HepG2 (cell line): ENCODE measurements around the gene NEMP2. TPM values are rescaled to one million over a fixed set of nuclear protein-coding genes. Genes with fewer than 3 reads are reported as not detected.

Source experiments
- ATAC-seq: fragments of 200-7000 bp; cut with Tn5 transposase; 3 replicates; pipeline ENCODE4 v1.9.1; 2020; ENCODE audit warnings: mild to moderate bottlenecking, moderate library complexity
- BruUV-seq: library from RNA; stranded (reverse); fragments of 400-500 nt; replicated peaks from 2 replicates; lab custom pipeline; 2021; lab: Mats Ljungman, UMichigan
- CTCF ChIA-PET: fragments of 300-600 bp; formaldehyde crosslinking; extraction: SDS; loops from one replicate; lab custom pipeline; 2021; ENCODE audit warnings: low total read pairs, inconsistent platforms, low intra/inter-chr PET ratio; lab: Yijun Ruan, JAX
- POLR2A ChIA-PET: fragments of 350-600 bp; sonication (Branson Sonifier 250); formaldehyde crosslinking; loops from one replicate; lab custom pipeline; 2020; ENCODE audit warnings: antibody characterized with exemption, inconsistent platforms; lab: Yijun Ruan, JAX
- DNase-seq: peaks from one replicate; pipeline ENCODE4 v3.0.0-alpha.2; 2015; ENCODE audit warnings: low spot score
- FAIRE-seq: peaks from 3 replicates; lab custom pipeline; 2011; peaks lifted over from hg19 to GRCh38; lab: Jason Lieb, UNC
- H2AFZ ChIP-seq: one replicate; pipeline ENCODE4 v1.6.1; 2011; ENCODE audit warnings: low read length, inconsistent platforms
- H3K27ac ChIP-seq: fragments of 300-600 bp; 3 replicates; pipeline ENCODE4 v1.8.0; 2011; ENCODE audit warnings: mixed run types, mild to moderate bottlenecking, mixed read lengths, low read length, inconsistent platforms; ENCODE audit not compliant: insufficient read depth; ENCODE audit errors: extremely low read length
- H3K27me3 ChIP-seq, 2 experiments: fragments of 200-600 bp in 1 of 2; 2 replicates in 1 of 2; 3 replicates in 1 of 2; pipeline versions ENCODE4 v1.6.0 to v1.8.0; 2011; ENCODE audit warnings: low read length in 2 of 2, mild to moderate bottlenecking in 2 of 2, moderate library complexity in 2 of 2, inconsistent platforms in 1 of 2; ENCODE audit not compliant: insufficient read depth in 2 of 2, control insufficient read depth in 1 of 2
- H3K36me3 ChIP-seq, 2 experiments: fragments of 200-600 bp in 1 of 2; replicated peaks in 1 of 2; 2 replicates in 1 of 2; 3 replicates in 1 of 2; pipeline versions ENCODE4 v1.5.1 to v1.8.0; 2011; ENCODE audit warnings: low read length in 2 of 2, inconsistent platforms in 1 of 2; ENCODE audit not compliant: insufficient read depth in 2 of 2, control insufficient read depth in 1 of 2
- H3K4me1 ChIP-seq: 2 replicates; pipeline ENCODE4 v1.5.1; 2012; ENCODE audit warnings: low read length, inconsistent platforms; ENCODE audit not compliant: insufficient read depth
- H3K4me2 ChIP-seq: 2 replicates; pipeline ENCODE4 v1.6.0; 2011; ENCODE audit warnings: low read depth, low read length, inconsistent platforms
- H3K4me3 ChIP-seq, 3 experiments: fragments of 200-600 bp in 1 of 3; sonication (generic), shearing (Covaris generic) in 1 of 3; replicated peaks in 1 of 3; 2 replicates each; pipeline ENCODE4 v1.5.1; 2011 to 2016; ENCODE audit warnings: low read length in 3 of 3, inconsistent platforms in 2 of 3, low read depth in 2 of 3, mild to moderate bottlenecking in 2 of 3, control low read depth in 1 of 3, mixed read lengths in 1 of 3; ENCODE audit not compliant: insufficient read depth in 1 of 3
- H3K79me2 ChIP-seq: one replicate; pipeline ENCODE4 v1.6.1; 2011; ENCODE audit warnings: low read length, inconsistent platforms; ENCODE audit not compliant: insufficient read depth
- H3K9ac ChIP-seq: 2 replicates; pipeline ENCODE4 v1.6.0; 2011; ENCODE audit warnings: mild to moderate bottlenecking, low read depth, low read length, inconsistent platforms; ENCODE audit not compliant: insufficient read depth
- H3K9me3 ChIP-seq: 2 replicates; pipeline ENCODE4 v1.5.1; 2012; ENCODE audit warnings: mild to moderate bottlenecking, low read length
- H4K20me1 ChIP-seq: 2 replicates; pipeline ENCODE4 v1.6.0; 2011; ENCODE audit warnings: inconsistent platforms, mild to moderate bottlenecking, low read length, moderate library complexity; ENCODE audit not compliant: insufficient read depth
- GPN1 ChIP-seq: sonication (generic); formaldehyde crosslinking; IDR thresholded peaks from 2 replicates; pipeline ENCODE4 v1.5.1; 2020; ENCODE audit warnings: missing genetic modification reagents, borderline replicate concordance
- ZNF619 ChIP-seq: sonication (generic); formaldehyde crosslinking; IDR thresholded peaks from 2 replicates; pipeline ENCODE4 v1.4.0; 2020; ENCODE audit warnings: mild to moderate bottlenecking, missing genetic modification reagents
- ZNF629 ChIP-seq: sonication (generic); formaldehyde crosslinking; conservative IDR thresholded peaks from 2 replicates; pipeline ENCODE4 v1.5.0; 2020; ENCODE audit warnings: missing genetic modification reagents
- ZNF703 ChIP-seq: sonication (generic); formaldehyde crosslinking; IDR thresholded peaks from 2 replicates; pipeline ENCODE4 v1.5.1; 2020; ENCODE audit warnings: missing genetic modification reagents, mild to moderate bottlenecking, moderate library complexity, borderline replicate concordance
- ZNF780A ChIP-seq: sonication (generic); formaldehyde crosslinking; IDR thresholded peaks from 2 replicates; pipeline ENCODE4 v1.8.0; 2022; ENCODE audit warnings: mild to moderate bottlenecking, missing genetic modification reagents, moderate library complexity
- WGBS: methylation state at CpG from one replicate; pipeline ENCODE4 v1.1.6; 2017; ENCODE audit warnings: low lambda C conversion rate; 5-methylcytosine and 5-hydroxymethylcytosine counted together
- in situ Hi-C: cut with HindIII; loops from 2 replicates; pipeline ENCODE4 v1.10.0; 2017; ENCODE audit warnings: low pct_unique_long_range_greater_than_20kb; ENCODE audit not compliant: extremely low pct_ligation_motif_present
- intact Hi-C: fragments of 100-400 bp; cut with micrococcal nuclease; formaldehyde crosslinking; loops from one replicate; pipeline ENCODE4 v1.10.0; 2022; ENCODE audit not compliant: unreplicated experiment
- polyA plus RNA-seq, 8 experiments: library from polyadenylated mRNA; depleted of rRNA in 3 of 8; stranded (reverse) in 7 of 8; unstranded in 1 of 8; fragments of >200 nt; fragmentation: Illumina TruSeq in 4 of 8; extraction: Trizol in 4 of 8; gene quantifications; 2 replicates each; pipeline versions ENCODE4 v1.2.1 to v1.2.3, GENCODE V29; 2011 to 2016; ENCODE audit warnings: low read depth in 4 of 8, missing spikeins in 1 of 8, mixed read lengths in 1 of 8; ENCODE audit not compliant: insufficient read depth in 1 of 8
- total RNA-seq, 5 experiments: library from RNA; depleted of rRNA; stranded (reverse); fragments of >200 nt; fragmentation: Illumina TruSeq; extraction: Trizol; gene quantifications; 2 replicates each; pipeline ENCODE4 v1.2.3, GENCODE V29; 2016; ENCODE audit warnings: low read depth in 1 of 5
- TF ChIP-seq, protein P1 (sequence below): IDR thresholded peaks from 2 replicates; pipeline ENCODE4 v1.6.1; 2016; ENCODE audit warnings: low read depth, missing genetic modification reagents, missing compliant biosample characterization
- TF ChIP-seq, protein P2 (sequence below): sonication (generic); formaldehyde crosslinking; IDR thresholded peaks from 2 replicates; pipeline ENCODE4 v1.9.0; 2022; ENCODE audit warnings: missing genetic modification reagents, mild to moderate bottlenecking, borderline replicate concordance
- TF ChIP-seq, protein P3 (sequence below): sonication (generic); formaldehyde crosslinking; IDR thresholded peaks from 2 replicates; pipeline ENCODE4 v1.4.0; 2020; ENCODE audit warnings: missing genetic modification reagents

The NEMP2 gene
- total and polyA plus RNA-seq, 2 of the 13 experiments (the other 11 are each of a cell fraction or from before 2014, with no cell fraction given), result 2.4 to 9.8 TPM

DNA sequence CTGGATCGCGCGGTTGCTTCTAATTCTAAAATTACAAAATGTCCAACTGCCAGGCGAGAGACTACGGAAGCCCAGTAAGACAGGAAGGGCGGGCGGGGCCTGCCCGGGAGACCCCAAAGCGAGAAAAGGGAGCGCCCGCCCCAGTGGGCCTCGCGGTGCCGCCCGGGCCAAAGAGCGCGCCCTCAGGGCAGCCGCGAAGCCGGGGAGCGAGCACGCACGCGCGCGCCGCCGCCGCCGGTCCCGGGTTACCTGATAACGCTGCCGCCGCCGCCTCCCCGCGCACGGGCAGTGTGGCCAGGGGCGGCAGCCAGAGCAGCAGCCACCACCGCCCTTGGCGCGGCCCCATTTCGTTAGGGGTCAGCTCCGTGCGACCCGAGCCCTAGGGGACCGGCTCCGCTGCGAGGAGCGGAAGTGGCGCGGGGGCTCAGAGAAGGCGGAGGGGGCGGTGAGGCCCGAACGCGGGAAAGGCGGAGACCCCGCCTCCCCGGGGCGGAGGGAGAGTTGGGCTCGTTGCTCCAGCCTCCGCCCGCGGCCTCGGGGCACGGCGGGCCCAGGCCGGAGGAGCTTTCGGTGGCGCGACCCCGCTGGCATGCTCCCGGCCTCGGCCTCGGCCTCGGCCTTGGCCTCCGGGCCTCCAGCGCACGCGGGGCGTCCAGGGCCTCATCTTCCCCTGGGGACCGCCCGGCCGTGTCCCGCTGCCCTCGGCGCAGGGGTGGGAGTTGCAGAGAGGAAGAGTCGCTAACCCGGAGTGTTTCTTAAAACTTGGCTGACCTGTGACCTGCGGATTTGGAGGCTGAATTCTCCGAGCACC, at the start of gene NEMP2 (continued):
- TF ChIP-seq, protein P1, sequence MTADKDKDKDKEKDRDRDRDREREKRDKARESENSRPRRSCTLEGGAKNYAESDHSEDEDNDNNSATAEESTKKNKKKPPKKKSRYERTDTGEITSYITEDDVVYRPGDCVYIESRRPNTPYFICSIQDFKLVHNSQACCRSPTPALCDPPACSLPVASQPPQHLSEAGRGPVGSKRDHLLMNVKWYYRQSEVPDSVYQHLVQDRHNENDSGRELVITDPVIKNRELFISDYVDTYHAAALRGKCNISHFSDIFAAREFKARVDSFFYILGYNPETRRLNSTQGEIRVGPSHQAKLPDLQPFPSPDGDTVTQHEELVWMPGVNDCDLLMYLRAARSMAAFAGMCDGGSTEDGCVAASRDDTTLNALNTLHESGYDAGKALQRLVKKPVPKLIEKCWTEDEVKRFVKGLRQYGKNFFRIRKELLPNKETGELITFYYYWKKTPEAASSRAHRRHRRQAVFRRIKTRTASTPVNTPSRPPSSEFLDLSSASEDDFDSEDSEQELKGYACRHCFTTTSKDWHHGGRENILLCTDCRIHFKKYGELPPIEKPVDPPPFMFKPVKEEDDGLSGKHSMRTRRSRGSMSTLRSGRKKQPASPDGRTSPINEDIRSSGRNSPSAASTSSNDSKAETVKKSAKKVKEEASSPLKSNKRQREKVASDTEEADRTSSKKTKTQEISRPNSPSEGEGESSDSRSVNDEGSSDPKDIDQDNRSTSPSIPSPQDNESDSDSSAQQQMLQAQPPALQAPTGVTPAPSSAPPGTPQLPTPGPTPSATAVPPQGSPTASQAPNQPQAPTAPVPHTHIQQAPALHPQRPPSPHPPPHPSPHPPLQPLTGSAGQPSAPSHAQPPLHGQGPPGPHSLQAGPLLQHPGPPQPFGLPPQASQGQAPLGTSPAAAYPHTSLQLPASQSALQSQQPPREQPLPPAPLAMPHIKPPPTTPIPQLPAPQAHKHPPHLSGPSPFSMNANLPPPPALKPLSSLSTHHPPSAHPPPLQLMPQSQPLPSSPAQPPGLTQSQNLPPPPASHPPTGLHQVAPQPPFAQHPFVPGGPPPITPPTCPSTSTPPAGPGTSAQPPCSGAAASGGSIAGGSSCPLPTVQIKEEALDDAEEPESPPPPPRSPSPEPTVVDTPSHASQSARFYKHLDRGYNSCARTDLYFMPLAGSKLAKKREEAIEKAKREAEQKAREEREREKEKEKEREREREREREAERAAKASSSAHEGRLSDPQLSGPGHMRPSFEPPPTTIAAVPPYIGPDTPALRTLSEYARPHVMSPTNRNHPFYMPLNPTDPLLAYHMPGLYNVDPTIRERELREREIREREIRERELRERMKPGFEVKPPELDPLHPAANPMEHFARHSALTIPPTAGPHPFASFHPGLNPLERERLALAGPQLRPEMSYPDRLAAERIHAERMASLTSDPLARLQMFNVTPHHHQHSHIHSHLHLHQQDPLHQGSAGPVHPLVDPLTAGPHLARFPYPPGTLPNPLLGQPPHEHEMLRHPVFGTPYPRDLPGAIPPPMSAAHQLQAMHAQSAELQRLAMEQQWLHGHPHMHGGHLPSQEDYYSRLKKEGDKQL (CRISPR knock-in tag), result peak; percentile 58; the same call in 1 of the 2 replicates
- TF ChIP-seq ZNF619 (CRISPR knock-in tag) (no peak), GPN1 (no peak)

DNA sequence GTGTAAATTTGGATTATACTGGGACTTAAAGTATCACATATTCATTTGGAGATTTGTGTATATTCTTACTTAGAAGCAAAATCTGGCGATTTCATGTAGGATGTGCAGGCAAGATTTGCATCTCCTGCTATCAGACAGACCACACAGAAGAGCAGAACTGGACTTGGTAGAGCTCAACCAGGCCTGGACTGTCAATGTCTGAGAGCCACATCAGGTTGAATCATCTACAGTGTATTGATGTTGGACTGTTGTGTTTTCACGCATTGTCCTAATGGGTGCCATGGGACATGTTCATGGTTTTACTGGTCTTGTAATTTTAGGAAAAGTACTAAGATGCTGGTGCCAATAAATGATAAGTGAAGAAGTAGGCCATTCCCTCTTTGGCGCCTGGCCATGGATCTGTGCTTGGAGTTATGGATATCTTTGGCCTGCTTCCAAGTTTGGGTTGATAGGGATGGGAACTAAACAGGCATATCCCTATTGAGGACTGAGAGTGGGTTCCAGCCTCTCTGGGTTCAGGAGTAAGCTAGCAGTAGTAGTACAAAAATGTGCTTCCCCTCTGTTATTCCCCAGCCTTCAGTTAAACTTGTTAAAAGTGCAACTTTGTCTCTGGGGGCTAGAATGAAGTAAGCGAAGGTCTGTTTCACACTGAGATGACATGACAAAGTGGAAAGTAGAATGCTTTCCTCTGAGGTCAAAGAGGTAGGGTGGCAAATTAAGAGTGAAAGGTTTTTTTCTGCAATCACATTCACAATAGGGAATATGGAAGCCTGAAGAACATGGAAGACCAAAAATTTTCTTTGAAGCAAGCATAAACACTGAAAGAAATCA, 49.2 kb upstream of the NEMP2 start:
- CTCF ChIA-PET, result no interaction called here
- TF ChIP-seq ZNF780A (CRISPR knock-in tag) (no peak), ZNF629 (no peak), ZNF703 (CRISPR knock-in tag) (no peak)
- TF ChIP-seq, protein P2, sequence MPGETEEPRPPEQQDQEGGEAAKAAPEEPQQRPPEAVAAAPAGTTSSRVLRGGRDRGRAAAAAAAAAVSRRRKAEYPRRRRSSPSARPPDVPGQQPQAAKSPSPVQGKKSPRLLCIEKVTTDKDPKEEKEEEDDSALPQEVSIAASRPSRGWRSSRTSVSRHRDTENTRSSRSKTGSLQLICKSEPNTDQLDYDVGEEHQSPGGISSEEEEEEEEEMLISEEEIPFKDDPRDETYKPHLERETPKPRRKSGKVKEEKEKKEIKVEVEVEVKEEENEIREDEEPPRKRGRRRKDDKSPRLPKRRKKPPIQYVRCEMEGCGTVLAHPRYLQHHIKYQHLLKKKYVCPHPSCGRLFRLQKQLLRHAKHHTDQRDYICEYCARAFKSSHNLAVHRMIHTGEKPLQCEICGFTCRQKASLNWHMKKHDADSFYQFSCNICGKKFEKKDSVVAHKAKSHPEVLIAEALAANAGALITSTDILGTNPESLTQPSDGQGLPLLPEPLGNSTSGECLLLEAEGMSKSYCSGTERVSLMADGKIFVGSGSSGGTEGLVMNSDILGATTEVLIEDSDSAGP (CRISPR knock-in tag), result no peak
- TF ChIP-seq, protein P3, sequence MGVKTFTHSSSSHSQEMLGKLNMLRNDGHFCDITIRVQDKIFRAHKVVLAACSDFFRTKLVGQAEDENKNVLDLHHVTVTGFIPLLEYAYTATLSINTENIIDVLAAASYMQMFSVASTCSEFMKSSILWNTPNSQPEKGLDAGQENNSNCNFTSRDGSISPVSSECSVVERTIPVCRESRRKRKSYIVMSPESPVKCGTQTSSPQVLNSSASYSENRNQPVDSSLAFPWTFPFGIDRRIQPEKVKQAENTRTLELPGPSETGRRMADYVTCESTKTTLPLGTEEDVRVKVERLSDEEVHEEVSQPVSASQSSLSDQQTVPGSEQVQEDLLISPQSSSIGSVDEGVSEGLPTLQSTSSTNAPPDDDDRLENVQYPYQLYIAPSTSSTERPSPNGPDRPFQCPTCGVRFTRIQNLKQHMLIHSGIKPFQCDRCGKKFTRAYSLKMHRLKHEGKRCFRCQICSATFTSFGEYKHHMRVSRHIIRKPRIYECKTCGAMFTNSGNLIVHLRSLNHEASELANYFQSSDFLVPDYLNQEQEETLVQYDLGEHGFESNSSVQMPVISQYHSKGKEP (CRISPR knock-in tag), result no peak

More for the DNA sequence above, 49.2 kb upstream of the NEMP2 start:
- intact Hi-C loops (no loop called here), in situ Hi-C loops (no loop called here)
- Histone ChIP-seq H3K4me2 (no peak overlapping the region), H3K79me2 (no peaks in the 10 kb centered on the region), H3K27me3 (no peaks in the 10 kb centered on the region), H3K9me3 (no peaks in the 10 kb centered on the region), H3K4me3 (no peak overlapping the region), H4K20me1 (no peaks in the 10 kb centered on the region), H3K4me1 (peaks cover 20% of the 10 kb centered on the region), H3K36me3 (no peaks in the 10 kb centered on the region), H2AFZ (no peak overlapping the region), H3K9ac (no peak overlapping the region), H3K27ac (no peak overlapping the region)
- ATAC-seq, result no peak
- POLR2A ChIA-PET, result no interaction called here
- WGBS, result 37% methylated on average over 4 of the region's 4 CpGs
- no peak for DNase-seq
- FAIRE-seq, result no peak
- BruUV-seq, result no TSS peak
